Esophagus muscularis mucosa (tissue), 4 donors: ENCODE data around the gene KCNAB1. TPM values are rescaled to one million over a fixed set of nuclear protein-coding genes. Genes with fewer than 3 reads are reported as not detected.
"Not testable (repeated sequence)": the region's sequence is repeated elsewhere in the genome, so short reads cannot be mapped to it uniquely, and the experiment has no call there.

Source experiments
- DNase-seq: peaks from one replicate; pipeline ENCODE4 v3.0.0-alpha.2; 2017; ENCODE audit errors: extremely low spot score
- H3K27ac ChIP-seq, 4 donors: fragments of 200-600 bp; sonication (generic); replicated peaks in 1 of 4; 1 replicate in 3 of 4; 2 replicates in 1 of 4; pipeline ENCODE4 v1.5.1; 2016 to 2019; ENCODE audit warnings: mild to moderate bottlenecking in 1 of 4
- H3K27me3 ChIP-seq, 4 donors: fragments of 200-600 bp; sonication (generic); one replicate each; pipeline versions ENCODE4 v1.5.1 to v1.6.0; 2016 to 2019
- H3K36me3 ChIP-seq, 4 donors: fragments of 200-600 bp; sonication (generic); one replicate each; pipeline ENCODE4 v1.5.1; 2016 to 2019
- H3K4me1 ChIP-seq, 4 donors: fragments of 200-600 bp; sonication (generic); one replicate each; pipeline ENCODE4 v1.5.1; 2016 to 2019
- H3K4me3 ChIP-seq, 4 donors: fragments of 200-600 bp; sonication (generic); 1 replicate in 2 of 4; 2 replicates in 2 of 4; pipeline ENCODE4 v1.5.1; 2016 to 2019; ENCODE audit warnings: mild to moderate bottlenecking in 4 of 4, moderate library complexity in 1 of 4
- H3K9me3 ChIP-seq, 4 donors: fragments of 200-600 bp; sonication (generic); 1 replicate in 3 of 4; 2 replicates in 1 of 4; pipeline ENCODE4 v1.5.1; 2016 to 2019
- EP300 ChIP-seq: sonication (generic); formaldehyde crosslinking; IDR thresholded peaks from one replicate; pipeline ENCODE4 v1.6.1; 2017; ENCODE audit warnings: antibody characterized with exemption
- POLR2A ChIP-seq: fragments of 450-650 bp; IDR thresholded peaks from one replicate; pipeline ENCODE4 v1.6.1; 2017; ENCODE audit warnings: antibody characterized with exemption, moderate library complexity, mild to moderate bottlenecking, low read depth
- POLR2AphosphoS5 ChIP-seq, 2 donors: sonication (generic); formaldehyde crosslinking; IDR thresholded peaks; one replicate each; pipeline ENCODE4 v1.6.1; 2017; ENCODE audit warnings: antibody characterized with exemption in 2 of 2
- WGBS: methylation state at CpG from one replicate; pipeline ENCODE4 v1.1.5; 2018; 5-methylcytosine and 5-hydroxymethylcytosine counted together
- intact Hi-C: fragments of 100-400 bp; cut with DNase I; formaldehyde crosslinking; loops from one replicate; pipeline ENCODE4 v1.15.1; 2023
- total RNA-seq, 4 donors: library from RNA; depleted of rRNA; stranded (reverse); fragments of >200 nt; gene quantifications; one replicate each; pipeline versions ENCODE4 v1.1.0 to v1.2.1, GENCODE V29; 2016
- TF ChIP-seq, protein P1 (sequence below), 3 experiments: fragments of 200-600 bp in 2 of 3; fragments of 450-650 bp in 1 of 3; sonication (generic) in 2 of 3; IDR thresholded peaks; one replicate each; pipeline ENCODE4 v1.5.1; 2017 to 2019; ENCODE audit warnings: antibody characterized with exemption in 3 of 3, mild to moderate bottlenecking in 2 of 3, moderate library complexity in 1 of 3

KCNAB1 gene
- total RNA-seq, 4 donors from 2014 or later, result 0.83 to 5.9 (median 2.3) TPM

DNA sequence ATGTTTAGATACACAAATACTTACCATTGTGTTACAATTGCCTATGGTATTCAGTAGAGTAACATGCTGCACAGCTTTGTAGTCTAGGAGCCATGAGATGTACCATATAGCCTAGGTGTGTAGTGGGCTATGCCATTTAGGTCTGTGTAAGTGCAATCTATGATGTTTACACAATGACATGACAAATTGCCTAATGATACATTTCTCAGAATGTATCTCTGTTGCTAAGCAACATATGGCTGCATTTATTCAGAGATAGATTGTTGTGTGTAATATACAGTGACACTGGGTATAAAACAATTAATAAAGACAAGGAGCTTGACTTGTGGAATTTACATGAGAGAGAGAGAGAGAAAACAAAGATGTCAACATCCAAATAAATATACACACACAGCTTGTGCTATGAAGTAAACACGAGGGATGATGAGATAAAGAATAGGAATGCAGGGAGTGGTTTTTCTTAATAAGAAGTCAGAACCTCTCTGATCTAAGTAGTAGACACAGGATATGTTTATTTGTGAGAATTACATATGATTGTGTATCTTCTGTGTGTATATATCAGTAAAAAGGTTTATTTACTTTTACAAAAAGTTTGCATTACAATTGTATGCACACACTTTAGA, 110.0 kb downstream of the KCNAB1 start:
- Histone ChIP-seq H3K36me3 (no peaks in the 10 kb centered on the region), H3K4me1 (no peaks in the 10 kb centered on the region), H3K4me3 (no peak overlapping the region), H3K9me3 (no peaks in the 10 kb centered on the region), H3K27ac (no peak overlapping the region), H3K27me3 (no peaks in the 10 kb centered on the region)
- no peak for DNase-seq
- WGBS, result 39% methylated on average over 1 of the region's 1 CpG
- no peak for TF ChIP-seq POLR2AphosphoS5 (IDR thresholded peaks at IDR 0.05)
- no peak for TF ChIP-seq EP300
- no peak for TF ChIP-seq POLR2A
- TF ChIP-seq, protein P1, sequence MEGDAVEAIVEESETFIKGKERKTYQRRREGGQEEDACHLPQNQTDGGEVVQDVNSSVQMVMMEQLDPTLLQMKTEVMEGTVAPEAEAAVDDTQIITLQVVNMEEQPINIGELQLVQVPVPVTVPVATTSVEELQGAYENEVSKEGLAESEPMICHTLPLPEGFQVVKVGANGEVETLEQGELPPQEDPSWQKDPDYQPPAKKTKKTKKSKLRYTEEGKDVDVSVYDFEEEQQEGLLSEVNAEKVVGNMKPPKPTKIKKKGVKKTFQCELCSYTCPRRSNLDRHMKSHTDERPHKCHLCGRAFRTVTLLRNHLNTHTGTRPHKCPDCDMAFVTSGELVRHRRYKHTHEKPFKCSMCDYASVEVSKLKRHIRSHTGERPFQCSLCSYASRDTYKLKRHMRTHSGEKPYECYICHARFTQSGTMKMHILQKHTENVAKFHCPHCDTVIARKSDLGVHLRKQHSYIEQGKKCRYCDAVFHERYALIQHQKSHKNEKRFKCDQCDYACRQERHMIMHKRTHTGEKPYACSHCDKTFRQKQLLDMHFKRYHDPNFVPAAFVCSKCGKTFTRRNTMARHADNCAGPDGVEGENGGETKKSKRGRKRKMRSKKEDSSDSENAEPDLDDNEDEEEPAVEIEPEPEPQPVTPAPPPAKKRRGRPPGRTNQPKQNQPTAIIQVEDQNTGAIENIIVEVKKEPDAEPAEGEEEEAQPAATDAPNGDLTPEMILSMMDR (IDR thresholded peaks at IDR 0.05), result no peak
- intact Hi-C loops, result no loop called here

DNA sequence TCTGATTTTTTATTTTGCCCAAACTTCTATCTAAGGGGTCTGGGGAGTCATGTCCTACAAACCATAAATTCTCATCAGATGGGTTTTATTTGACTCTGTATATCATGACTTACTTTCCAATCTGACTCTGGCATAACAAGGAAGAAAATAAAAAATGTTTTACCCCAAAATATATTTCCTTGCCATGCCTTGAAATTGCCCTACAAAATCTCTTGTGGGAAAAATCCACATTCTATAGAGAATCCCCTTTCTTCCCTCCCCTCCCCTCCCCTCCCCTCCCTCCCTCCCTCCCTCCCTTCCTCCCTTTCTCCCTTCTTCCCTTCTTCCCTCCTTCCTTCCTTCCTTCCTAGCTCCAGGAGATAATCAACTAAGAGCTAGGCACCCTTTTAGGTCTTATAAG, 110.8 kb downstream of the KCNAB1 start:
- H3K27me3 ChIP-seq, DNase-seq, H3K36me3 ChIP-seq, H3K9me3 ChIP-seq, intact Hi-C loops, H3K4me1 ChIP-seq, H3K27ac ChIP-seq, H3K4me3 ChIP-seq: not testable (repeated sequence)

DNA sequence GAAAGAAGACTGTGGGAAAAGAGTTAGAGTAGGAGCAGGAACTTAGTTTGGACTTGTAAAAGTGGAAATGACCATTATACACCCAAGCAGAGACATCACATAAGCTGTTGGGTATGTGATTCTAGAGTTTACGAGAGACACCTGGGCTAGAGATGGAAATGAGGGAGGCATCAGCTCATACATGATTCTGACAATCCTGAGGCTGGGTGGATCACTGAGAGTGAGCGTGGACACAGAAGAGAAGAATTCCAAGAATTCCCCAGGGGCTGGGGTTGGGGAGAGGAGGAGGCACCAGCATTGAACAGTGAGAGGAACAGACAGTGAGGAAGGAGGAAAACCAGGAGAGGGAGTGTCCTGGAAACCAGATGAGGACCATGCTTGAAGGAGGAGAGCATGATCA, 113.5 kb downstream of the KCNAB1 start:
- H3K27ac ChIP-seq, result no peak overlapping the region
- H3K4me1 ChIP-seq, result no peaks in the 10 kb centered on the region
- TF ChIP-seq POLR2AphosphoS5 (IDR thresholded peaks at IDR 0.05) (no peak), EP300 (no peak), POLR2A (no peak)
- TF ChIP-seq, protein P1 (IDR thresholded peaks at IDR 0.05), result no peak
- intact Hi-C loops, result no loop called here
- WGBS, result 76% methylated on average over 2 of the region's 2 CpGs
- H3K9me3 ChIP-seq, result no peaks in the 10 kb centered on the region
- H3K4me3 ChIP-seq, result no peak overlapping the region
- DNase-seq, result no peak
- H3K27me3 ChIP-seq, result no peaks in the 10 kb centered on the region
- H3K36me3 ChIP-seq, result no peaks in the 10 kb centered on the region

DNA sequence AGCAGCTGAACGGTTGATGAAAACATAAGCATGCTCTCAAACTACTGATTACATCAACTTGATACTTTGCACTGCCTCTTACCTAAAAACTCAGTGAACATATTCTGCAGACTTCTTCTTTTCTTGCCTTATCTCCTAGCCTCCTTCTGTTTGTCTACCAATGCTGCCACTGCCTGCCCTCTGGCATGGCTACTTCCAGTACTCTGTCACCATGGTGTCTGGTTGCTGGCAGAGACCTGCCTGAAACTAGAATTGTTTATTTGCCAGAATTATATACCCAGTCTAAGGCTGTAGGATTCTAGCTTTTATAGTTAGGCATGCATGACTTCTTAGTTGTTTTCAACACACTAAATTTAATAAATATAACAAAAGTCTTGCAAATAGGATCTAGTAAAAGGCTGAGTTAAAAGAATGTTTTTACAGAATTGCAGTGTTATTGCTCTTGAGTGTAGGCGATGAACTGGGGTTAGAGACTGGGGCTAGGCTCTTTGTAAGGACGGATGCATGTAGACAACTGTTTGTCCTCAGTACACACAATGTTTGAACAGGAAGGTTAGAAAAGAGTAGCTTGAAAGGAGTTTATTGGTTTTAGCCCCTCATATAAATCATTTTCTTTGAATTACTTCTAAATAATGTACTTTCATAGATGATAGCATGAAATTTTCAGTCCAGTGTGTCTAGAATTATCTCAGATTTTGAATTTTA, 116.3 kb downstream of the KCNAB1 start:
- Histone ChIP-seq H3K36me3 (no peaks in the 10 kb centered on the region), H3K4me3 (no peak overlapping the region), H3K27ac (no peak overlapping the region), H3K27me3 (no peaks in the 10 kb centered on the region), H3K9me3 (no peaks in the 10 kb centered on the region), H3K4me1 (no peaks in the 10 kb centered on the region)
- intact Hi-C loops, result no loop called here
- TF ChIP-seq EP300 (no peak), POLR2A (no peak), POLR2AphosphoS5 (IDR thresholded peaks at IDR 0.05) (no peak)
- TF ChIP-seq, protein P1 (IDR thresholded peaks at IDR 0.05), result no peak
- no peak for DNase-seq
- 86% methylated on average over 3 of the region's 3 CpGs for WGBS

DNA sequence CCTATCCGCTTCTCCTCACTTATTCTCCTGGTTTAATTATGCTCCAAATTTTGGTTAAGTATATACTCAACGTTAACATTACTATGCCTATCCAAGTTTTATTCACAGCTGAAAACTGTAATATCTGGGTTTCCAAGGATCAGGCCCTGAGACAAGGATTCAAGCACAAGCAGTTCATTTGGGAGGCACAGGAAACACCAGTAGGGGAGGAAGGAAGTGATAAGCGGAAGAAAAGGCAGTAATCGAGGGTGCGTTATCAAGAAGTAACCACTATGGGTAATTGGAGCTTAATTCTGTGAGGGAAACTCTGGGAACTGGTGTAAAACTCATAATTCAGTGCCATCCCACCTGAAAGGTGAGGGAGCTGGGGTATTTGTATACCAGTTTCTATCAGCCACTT, 120.3 kb downstream of the KCNAB1 start:
- DNase-seq, result no peak
- no peaks in the 10 kb centered on the region for H3K9me3 ChIP-seq
- no peaks in the 10 kb centered on the region for H3K27me3 ChIP-seq
- TF ChIP-seq POLR2AphosphoS5 (IDR thresholded peaks at IDR 0.05) (no peak), POLR2A (no peak), EP300 (no peak)
- TF ChIP-seq, protein P1 (IDR thresholded peaks at IDR 0.05), result no peak
- intact Hi-C loops, result no loop called here
- H3K27ac ChIP-seq, result no peak overlapping the region
- H3K36me3 ChIP-seq, result no peaks in the 10 kb centered on the region
- no peak overlapping the region for H3K4me3 ChIP-seq
- WGBS, result 93% methylated on average over 5 of the region's 5 CpGs
- H3K4me1 ChIP-seq, result no peaks in the 10 kb centered on the region
